Left lung (tissue), 10 donors: ENCODE data around the gene PCNX1. TPM values are rescaled to one million over a fixed set of nuclear protein-coding genes. Genes with fewer than 3 reads are reported as not detected.

Experiments
- ATAC-seq: fragments of 200-7000 bp; cut with Tn5 transposase; one replicate; pipeline ENCODE4 v1.9.1; 2020; ENCODE audit warnings: moderate library complexity
- DNase-seq, 4 donors: peaks; one replicate each; pipeline ENCODE4 v3.0.0-alpha.2; 2013 to 2020
- H3K27ac ChIP-seq, 2 donors: fragments of 200-600 bp; sonication (generic) in 1 of 2; one replicate each; pipeline versions ENCODE4 v1.5.0 to v1.8.0; 2020 to 2021
- H3K27me3 ChIP-seq, 2 donors: fragments of 200-600 bp; sonication (generic) in 1 of 2; one replicate each; pipeline versions ENCODE4 v1.5.0 to v1.8.0; 2020 to 2021
- H3K36me3 ChIP-seq, 2 donors: fragments of 200-600 bp; sonication (generic) in 1 of 2; one replicate each; pipeline versions ENCODE4 v1.5.0 to v1.8.0; 2020 to 2021
- H3K4me1 ChIP-seq, 2 donors: fragments of 200-600 bp; one replicate each; pipeline ENCODE4 v1.8.0; 2021
- H3K4me3 ChIP-seq, 2 donors: fragments of 200-600 bp; sonication (generic) in 1 of 2; one replicate each; pipeline versions ENCODE4 v1.5.0 to v1.8.0; 2020 to 2021; ENCODE audit warnings: mild to moderate bottlenecking in 1 of 2
- H3K9me3 ChIP-seq, 2 donors: fragments of 200-600 bp; sonication (generic) in 1 of 2; one replicate each; pipeline versions ENCODE4 v1.5.0 to v1.8.0; 2020 to 2021
- CTCF ChIP-seq, 2 donors: fragments of 200-600 bp; sonication (generic) in 1 of 2; IDR thresholded peaks; one replicate each; pipeline versions ENCODE4 v1.5.0 to v1.8.0; 2021; ENCODE audit warnings: antibody characterized with exemption in 2 of 2
- intact Hi-C, 2 donors: fragments of 100-400 bp; cut with DNase I; formaldehyde crosslinking; loops; one replicate each; pipeline versions ENCODE4 v1.11.2 to v1.14.2; 2022
- polyA plus RNA-seq, 6 donors: library from polyadenylated mRNA; unstranded; fragments of 120-200 nt; gene quantifications; one replicate each; pipeline ENCODE4 v1.2.1, GENCODE V29; 2013; ENCODE audit not compliant: insufficient read length in 6 of 6
- total RNA-seq, 2 donors: library from RNA; stranded (reverse); fragmentation: NEBNext Ultra II Directional; extraction: Animal tissue kit (Norgen Biotek cat#: 25700); gene quantifications; one replicate each; pipeline ENCODE4 v1.2.1, GENCODE V29; 2021
- donor health status: DM: no; HTN: yes; CAD: no.
- donor health status: DM: no; HTN: no; CAD: no.

PCNX1 gene
- total and polyA plus RNA-seq, 8 donors, result 36.9 to 65.8 (median 49.6) TPM

- ATAC-seq, result no peak
- Histone ChIP-seq H3K27me3 (no peaks in the 10 kb centered on the region), H3K9me3 (no peaks in the 10 kb centered on the region), H3K36me3 (peaks cover 0 to 26% of the 10 kb centered on the region in 2 donors), H3K4me3 (no peak overlapping the region), H3K4me1 (no peaks in the 10 kb centered on the region), H3K27ac (no peak overlapping the region)
- intact Hi-C loops, result no loop called here
- no peak for TF ChIP-seq CTCF (IDR thresholded peaks at IDR 0.05)
- DNase-seq, result no peak
These were observed 209.4 kb downstream of the PCNX1 start for GRCh38 chr14:71116568-71117122.

- H3K9me3 ChIP-seq, result no peaks in the 10 kb centered on the region
- H3K4me3 ChIP-seq, result no peak overlapping the region
- no peaks in the 10 kb centered on the region for H3K27me3 ChIP-seq
- H3K4me1 ChIP-seq, result no peaks in the 10 kb centered on the region
- intact Hi-C loops, result no loop called here
- ATAC-seq, result peak; percentile 30
- peaks cover 0 to 24% of the 10 kb centered on the region in 2 donors for H3K36me3 ChIP-seq
- no peak overlapping the region for H3K27ac ChIP-seq
- no peak for DNase-seq
- TF ChIP-seq CTCF (IDR thresholded peaks at IDR 0.05), result no peak
These were observed 210.8 kb downstream of the PCNX1 start for GRCh38 chr14:71117839-71118743.

GRCh38 chr14:71119075-71119474 lies 211.8 kb downstream of the PCNX1 start:
- DNase-seq (no peak), ATAC-seq (no peak)
- H3K4me3 ChIP-seq, result no peak overlapping the region
- no peak overlapping the region for H3K27ac ChIP-seq
- H3K4me1 ChIP-seq, result no peaks in the 10 kb centered on the region
- peaks cover 0 to 15% of the 10 kb centered on the region in 2 donors for H3K36me3 ChIP-seq
- H3K27me3 ChIP-seq, result no peaks in the 10 kb centered on the region
- TF ChIP-seq CTCF (IDR thresholded peaks at IDR 0.05), result no peak
- no peaks in the 10 kb centered on the region for H3K9me3 ChIP-seq
- intact Hi-C loops, result no loop called here

GRCh38 chr14:71119832-71120231 lies 212.6 kb downstream of the PCNX1 start:
- ATAC-seq (no peak), DNase-seq (no peak)
- Histone ChIP-seq H3K9me3 (no peaks in the 10 kb centered on the region), H3K27ac (no peak overlapping the region), H3K36me3 (peaks cover 0 to 15% of the 10 kb centered on the region in 2 donors), H3K4me3 (no peak overlapping the region), H3K4me1 (no peaks in the 10 kb centered on the region), H3K27me3 (no peaks in the 10 kb centered on the region)
- intact Hi-C loops, result no loop called here
- TF ChIP-seq CTCF (IDR thresholded peaks at IDR 0.05), result no peak

- no peak for TF ChIP-seq CTCF (IDR thresholded peaks at IDR 0.05)
- Histone ChIP-seq H3K27ac (no peak overlapping the region), H3K36me3 (peaks cover 0 to 4% of the 10 kb centered on the region in 2 donors), H3K4me3 (no peak overlapping the region), H3K27me3 (no peaks in the 10 kb centered on the region), H3K4me1 (no peaks in the 10 kb centered on the region), H3K9me3 (no peaks in the 10 kb centered on the region)
- ATAC-seq (no peak), DNase-seq (no peak)
- intact Hi-C loops, result no loop called here
These were observed 213.7 kb downstream of the PCNX1 start for GRCh38 chr14:71121001-71121400.
